DMS79 (cell line): Measurements from ENCODE around the gene ADIPOR2.

Experiments used
- DNase-seq: peaks from one replicate; lab custom pipeline; 2025; lab: John Stamatoyannopoulos, UW

Gene ADIPOR2

GRCh38 chr12:1799882-1800400 is 109.1 kb downstream of the ADIPOR2 start:
- no peak for DNase-seq

DNA sequence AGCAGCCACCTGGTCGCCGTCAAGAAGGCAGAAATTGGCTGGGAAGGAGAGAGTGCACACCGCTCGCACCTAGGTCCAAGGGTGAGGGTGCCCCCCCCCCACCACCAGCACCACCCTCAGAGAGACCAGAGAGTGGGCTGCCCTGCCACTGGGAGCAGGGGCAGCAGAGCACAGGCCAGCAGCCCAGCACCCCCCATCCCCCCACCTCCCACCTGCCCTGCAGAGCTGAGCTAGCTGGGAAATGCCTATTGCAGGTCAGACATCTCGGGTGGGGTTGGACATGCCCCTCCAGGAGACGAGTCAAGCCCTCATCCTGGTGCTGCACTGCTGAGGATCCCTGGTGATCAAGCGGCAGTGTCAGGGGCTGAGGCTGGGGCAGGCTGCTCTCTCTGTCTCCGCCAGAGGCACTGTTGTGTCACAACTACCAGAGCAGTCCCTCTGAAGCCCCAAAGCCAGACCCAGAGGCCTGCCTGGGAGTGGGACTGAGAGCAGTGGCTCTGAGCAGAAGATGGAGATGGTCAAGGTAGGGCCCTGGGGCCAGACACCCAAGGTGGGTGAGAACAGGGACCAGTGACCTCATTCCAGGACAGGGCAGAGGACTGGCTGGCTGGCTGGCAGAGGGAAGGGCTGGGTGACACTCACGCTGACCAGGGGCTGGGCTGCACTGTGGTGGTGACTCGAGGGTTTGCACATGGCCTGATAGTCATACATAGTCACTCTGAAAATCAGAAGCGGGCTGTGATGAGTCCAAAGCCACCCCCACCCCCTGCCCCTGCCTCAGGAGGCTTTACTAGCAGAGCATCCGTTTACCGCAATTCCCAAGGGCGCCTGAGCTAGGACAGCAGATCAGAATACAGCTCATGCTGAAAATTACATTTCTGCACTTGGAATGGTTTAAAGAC is 109.8 kb downstream of the ADIPOR2 start:
- no peak for DNase-seq

- no peak for DNase-seq
Measured at GRCh38 chr12:1801303-1801975, 110.6 kb downstream of the ADIPOR2 start.

DNA sequence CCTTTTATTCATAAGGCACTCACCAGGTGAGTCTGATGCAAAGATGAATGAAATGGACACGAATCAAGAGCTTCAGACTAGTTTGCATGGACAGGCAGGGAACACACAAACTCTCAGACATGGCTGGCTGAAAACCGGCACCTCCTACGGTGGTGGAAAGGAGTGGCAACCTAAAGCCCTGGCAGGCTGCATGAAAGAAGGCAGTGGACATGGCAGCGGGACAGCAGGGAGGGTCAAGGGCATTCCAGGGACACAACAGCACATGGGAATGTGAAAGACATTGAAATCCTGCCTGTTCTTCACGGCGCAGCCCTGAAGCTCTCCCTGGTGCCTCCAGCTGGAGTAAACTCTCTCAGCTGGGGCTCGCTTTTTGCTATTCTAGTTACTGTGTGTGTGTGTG is 112.9 kb downstream of the ADIPOR2 start:
- no peak for DNase-seq

DNA sequence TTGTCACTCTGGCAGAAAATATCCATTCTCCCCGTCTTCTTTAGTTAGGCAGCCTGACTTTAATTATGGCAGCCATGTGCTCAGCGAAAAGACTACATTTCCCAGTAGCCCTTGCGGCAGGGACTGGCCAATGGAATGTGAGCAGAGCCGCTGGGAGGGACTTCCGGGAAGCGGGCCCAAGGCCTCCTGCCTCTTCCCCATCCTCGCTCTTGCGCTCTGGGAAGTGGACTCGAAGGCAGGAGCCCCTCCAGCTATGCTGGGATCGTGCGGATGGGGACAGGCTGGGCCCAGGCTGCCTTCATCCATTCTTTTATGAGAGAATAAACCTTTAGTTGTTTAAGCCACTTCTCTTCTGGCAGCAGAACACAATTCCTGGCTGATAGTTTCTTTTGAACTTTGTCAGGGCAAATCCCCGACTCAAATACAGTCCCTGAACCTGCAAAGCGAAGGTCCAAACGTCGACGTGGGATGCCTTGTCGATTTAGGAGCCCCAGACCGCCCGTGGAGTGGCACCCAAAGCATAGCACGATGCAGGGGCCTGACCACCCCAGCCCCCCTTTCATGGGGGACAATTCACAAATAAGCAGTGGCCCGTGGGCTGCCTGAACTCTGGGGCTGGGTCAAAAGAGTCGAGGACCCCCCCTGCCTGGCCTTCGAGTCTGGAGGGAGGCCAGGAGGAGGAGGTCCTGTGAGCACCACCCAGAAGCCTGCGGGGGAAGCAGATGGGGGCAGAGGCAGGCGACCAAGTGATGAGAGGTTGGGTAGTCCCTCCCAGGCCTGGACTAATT is 113.9 kb downstream of the ADIPOR2 start:
- no peak for DNase-seq

GRCh38 chr12:1805441-1806081 is 114.7 kb downstream of the ADIPOR2 start:
- DNase-seq: no peak

DNA sequence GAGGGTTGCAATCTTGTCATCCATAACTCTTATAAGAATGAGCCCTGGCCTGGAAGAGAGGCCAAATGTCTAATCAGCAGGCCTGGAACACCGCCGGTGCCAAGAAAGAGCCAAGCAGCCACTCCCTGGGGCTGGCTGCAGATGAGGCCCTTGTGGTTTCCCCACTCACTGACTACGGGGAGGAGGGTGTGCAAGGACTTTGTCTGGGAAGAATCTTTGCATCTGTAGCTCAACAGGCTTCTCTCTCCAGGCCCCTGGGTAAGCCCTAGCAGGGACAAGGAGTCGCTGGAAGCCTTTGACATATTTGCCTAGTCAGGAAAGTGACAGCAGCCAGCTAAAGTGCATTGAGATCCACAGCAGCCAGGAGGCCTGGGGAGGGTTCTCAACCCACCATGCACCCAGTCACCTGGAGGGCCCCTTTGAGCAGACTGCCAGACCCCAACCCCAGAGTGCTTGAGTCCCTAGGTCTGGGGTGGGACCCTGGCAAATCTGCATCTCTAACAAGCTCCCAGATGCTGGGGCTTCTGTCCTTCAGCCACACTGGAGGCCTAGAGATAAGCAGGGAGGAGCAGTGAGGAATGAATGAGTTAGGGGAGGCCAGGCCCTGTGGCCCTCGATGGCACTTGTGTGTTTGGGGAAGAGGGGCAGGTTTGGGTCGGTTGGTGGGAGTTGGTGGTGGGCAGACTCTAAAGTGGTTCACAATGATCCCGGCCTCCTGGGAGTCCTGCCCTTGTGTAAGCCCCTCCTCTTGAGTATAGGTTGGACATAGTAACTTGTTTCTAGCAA is 115.6 kb downstream of the ADIPOR2 start:
- DNase-seq: peak; percentile 30

- no peak for DNase-seq
Measured at GRCh38 chr12:1807087-1807860, 116.4 kb downstream of the ADIPOR2 start.

DNA sequence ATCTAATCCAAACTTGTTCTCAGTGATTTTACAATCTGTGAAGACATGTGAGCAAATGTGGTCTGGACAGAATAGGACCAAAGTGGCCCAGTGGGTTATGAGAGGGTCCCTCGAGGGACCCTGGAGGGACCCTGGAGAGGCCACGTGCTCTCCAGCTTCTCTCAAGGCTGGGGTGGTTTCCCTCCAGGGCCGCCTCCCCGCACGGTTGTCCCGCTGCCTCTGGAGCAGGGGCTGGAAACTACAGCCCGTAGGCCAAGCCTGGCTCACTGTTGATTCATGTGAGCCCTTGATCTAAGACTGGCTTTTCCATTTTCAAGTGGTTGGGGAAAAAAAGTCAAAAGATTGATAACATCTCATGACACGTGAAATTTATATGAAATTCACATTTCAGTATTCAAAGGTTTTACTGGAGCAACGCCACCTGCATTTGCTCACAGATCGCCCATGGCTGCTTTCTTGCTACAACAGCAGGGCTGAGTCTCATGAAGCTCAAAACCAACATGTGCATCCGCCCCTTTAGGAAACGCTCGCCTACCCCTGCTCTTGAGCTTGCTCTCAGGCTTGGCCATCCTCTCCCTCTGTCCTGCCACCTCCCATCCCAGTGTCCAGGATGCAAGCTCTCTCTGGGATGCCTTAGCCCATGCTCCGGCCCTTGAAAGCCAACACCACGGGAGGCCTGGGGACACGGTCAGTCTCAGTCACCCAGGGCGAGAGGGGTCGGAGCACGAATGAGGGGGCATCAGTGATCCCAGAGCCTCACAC is 117.3 kb downstream of the ADIPOR2 start:
- no peak for DNase-seq

DNA sequence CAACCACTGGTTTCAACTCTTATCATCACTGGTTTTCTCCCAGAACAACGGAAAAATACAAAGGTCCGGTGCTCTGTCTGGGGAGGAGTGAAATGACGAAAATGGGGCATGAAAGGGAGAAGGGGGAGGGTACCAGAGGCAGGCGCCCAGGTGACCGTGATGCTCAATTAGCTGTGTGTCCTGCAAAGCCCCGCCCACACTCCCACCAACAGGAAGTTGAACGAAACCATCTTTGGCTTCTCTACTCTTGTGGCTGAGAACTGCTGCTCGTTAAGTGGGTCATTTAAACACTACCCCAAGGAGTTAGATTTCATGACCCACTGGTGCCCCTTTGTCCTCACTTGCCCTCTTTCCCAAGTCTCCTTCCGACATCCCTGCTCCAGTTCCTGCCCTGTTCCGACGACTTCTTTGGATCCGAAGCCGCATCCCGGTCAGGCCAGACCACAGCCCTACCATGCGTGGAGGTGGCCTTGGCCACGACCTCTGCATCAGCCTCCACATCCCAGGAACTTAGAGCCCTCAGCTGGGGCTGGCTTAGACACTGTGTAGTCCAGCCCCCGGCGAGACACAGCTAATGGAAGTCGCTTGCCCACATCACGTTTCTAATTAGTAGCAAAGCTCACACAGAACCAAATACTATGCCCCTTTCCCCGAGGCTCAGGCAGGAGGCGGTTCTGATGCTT is 118.1 kb downstream of the ADIPOR2 start:
- DNase-seq: no peak

DNA sequence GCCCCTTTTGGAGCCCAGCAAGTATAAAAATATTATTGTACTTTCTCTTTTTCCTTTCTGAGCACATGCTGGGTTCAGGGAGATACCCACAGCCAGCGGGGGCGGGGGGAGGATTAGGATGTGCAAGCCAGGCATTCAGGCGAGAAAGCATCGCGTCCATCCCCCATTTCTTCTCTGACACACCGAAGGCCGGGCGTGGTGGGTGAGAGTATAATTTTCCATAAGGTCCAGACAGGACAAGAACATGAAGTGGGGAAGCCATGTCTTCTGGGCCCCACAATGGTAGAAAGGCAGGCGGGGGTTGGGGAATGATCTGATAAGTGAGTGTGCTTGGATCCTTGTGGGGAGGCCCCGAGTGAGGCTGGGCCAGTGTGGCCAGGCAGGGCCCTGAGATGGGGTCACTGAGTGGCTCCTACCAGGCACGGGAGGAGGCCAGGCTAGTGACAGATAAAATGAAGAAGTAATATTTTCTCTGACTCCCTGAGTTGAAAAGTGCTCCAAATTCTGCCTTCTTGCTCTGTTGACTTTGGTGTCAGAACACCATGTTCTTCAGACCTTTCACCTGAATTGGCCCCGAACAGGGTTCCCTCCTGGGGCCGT is 118.8 kb downstream of the ADIPOR2 start:
- DNase-seq: no peak

DNA sequence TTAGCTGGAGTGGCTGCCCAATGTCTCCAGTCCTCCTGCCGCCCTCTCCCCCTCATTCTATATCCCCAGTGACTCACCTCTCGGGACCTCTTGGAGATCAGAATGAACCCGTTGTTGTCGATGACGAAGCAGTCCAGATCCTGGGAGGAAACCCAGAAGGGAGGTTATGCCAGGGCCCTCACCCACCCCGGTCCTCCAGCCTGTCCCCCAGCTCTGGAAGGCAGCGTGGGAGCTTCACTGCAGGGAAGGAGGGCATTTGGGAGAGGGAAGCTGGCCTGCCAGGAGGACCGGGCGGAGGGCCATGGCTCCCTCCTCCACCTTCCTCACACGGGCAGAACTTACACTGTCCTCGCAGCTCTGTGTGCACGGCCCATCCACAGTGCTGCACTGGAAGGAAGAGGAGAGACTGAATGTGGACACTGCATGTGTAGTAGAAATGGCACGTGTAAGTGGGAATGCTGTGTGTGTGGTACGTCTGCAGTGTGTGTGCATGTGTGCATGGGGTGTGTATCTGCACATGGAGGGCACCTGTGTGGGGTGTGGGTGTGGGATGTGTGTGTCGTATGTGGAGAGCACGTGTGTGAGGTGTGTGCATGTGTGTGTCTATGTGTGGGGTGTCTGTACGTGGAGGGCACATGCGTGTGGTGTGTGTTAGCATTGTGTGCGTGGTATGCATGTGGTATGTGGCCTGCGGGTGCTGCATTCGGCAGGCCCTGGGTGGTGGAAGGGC is 119.5 kb downstream of the ADIPOR2 start:
- no peak for DNase-seq

GRCh38 chr12:1810931-1811280 is 120.0 kb downstream of the ADIPOR2 start:
- no peak for DNase-seq

DNA sequence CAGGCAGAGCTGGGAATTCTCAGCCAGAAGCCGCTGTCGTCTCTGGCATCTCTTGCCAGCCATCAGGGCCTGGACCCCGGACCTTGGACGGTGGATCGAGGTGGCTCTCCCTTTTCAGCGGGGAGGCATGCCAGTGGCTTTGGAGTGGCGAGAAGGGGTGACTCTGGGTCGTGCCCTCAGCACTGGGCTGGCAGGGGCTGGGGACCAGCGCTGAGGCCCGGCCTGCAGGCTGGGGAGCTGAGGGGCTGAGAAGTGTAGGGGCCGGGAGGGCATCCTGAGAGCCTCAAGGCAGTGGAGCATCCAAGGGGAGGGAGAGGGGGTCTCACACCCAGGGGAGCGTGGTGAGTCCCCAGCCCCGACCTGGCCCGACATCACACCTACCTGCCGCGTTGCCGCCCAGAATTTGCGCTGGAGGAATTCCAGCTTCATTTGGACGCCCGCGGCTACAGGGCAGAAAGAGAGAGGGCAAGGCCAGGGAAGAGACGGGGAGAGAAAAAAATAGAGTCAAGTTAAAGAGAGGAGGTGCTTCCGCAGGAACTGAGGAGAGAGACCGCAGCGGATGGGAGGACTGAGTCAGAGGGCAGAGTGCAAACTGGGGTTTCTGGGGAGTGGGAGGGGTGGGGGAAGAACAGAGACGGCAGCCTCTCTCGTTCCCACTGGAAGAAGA is 120.5 kb downstream of the ADIPOR2 start:
- DNase-seq: no peak

- DNase-seq: no peak
Measured at GRCh38 chr12:1811948-1812291, 121.0 kb downstream of the ADIPOR2 start.

DNA sequence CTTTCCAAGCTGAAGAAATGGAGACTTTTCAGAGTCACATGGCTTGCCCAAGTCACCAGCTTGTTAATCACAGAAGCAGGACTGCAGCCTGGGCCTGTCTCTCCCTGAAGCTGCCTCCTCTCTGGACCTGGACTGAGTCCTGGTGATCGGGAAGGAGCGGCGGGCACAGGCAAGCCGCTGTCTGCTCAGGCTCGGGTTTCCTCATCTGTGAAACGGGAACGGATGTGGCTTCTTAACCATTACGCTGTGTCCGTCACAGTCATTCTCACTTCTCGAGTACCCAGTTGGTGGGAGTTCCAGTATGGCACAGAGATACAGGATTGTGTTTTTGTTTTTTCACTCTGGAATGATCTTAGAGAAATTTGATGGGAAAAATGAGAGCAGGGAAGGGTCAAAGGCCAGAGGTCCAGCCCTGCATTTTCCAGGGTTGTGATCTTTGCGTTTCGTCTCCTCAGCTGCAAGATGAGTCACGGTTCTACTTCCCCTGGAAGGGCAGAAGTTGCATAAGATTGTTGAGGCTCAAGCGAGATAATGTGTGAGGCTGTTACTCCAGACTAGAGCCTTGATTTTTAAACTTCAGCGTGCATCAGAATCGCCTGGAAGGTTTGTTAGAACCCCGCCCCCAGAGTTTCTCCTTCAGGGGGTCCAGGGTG is 121.9 kb downstream of the ADIPOR2 start:
- DNase-seq: no peak

DNA sequence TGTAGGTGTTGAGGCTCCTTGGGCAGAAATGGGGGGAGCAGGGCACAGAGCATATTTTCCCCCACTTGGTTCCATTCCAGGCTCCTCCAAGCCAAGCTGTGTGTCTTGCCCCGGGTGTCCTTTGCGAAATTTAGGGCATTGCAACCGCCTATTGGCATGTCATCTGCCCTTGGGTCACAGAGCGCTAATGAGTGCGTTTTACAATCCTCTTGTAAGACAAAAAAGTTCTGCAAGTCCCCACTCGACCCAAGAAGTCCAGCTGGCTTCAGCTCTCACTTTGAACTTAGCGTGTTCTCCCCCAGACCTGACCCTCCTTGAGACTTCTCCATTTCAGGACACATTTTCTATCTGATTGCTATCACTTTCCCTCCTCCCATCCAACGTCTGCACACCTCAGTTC is 123.4 kb downstream of the ADIPOR2 start:
- DNase-seq: no peak
